HG02588 (cell line): ENCODE measurements around the gene INS.

Source experiments
- ATAC-seq: cut with Tn5 transposase; IDR thresholded peaks from one replicate; pipeline ENCODE4 v1.9.1; 2021; ENCODE audit warnings: mild to moderate bottlenecking, moderate library complexity; ENCODE audit not compliant: unreplicated experiment

Gene INS

GRCh38 chr11:2160736-2161259 lies at the start of gene INS:
INS (minus strand) TSS chr11:2161209; CDS start chr11:2160971, 238 bp downstream.
- ATAC-seq = no peak

GRCh38 chr11:2210366-2211112 lies 49.5 kb upstream of the INS start:
- ATAC-seq = no peak

GRCh38 chr11:2209900-2210321 lies 48.9 kb upstream of the INS start:
- no peak for ATAC-seq

GRCh38 chr11:2209370-2209801 lies 48.4 kb upstream of the INS start:
- no peak for ATAC-seq

GRCh38 chr11:2208691-2209369 lies 47.8 kb upstream of the INS start:
- no peak for ATAC-seq

GRCh38 chr11:2207773-2208621 lies 47.0 kb upstream of the INS start:
- no peak for ATAC-seq

GRCh38 chr11:2207212-2207611 lies 46.2 kb upstream of the INS start:
- ATAC-seq = no peak

- ATAC-seq = no peak
Measured at GRCh38 chr11:2205981-2206690, 45.1 kb upstream of the INS start.

- ATAC-seq = no peak
Measured at GRCh38 chr11:2205214-2205720, 44.3 kb upstream of the INS start.

- no peak for ATAC-seq
Measured at GRCh38 chr11:2204361-2205213, 43.6 kb upstream of the INS start.

- ATAC-seq = no peak
Measured at GRCh38 chr11:2203440-2204259, 42.6 kb upstream of the INS start.

- no peak for ATAC-seq
Measured at GRCh38 chr11:2202900-2203439, 42.0 kb upstream of the INS start.

GRCh38 chr11:2202071-2202899 lies 41.3 kb upstream of the INS start:
- no peak for ATAC-seq

- ATAC-seq = no peak
Measured at GRCh38 chr11:2201542-2201941, 40.5 kb upstream of the INS start.

- ATAC-seq = no peak
Measured at GRCh38 chr11:2200957-2201519, 40.0 kb upstream of the INS start.

GRCh38 chr11:2200536-2200935 lies 39.5 kb upstream of the INS start:
- ATAC-seq = no peak
